Endothelial cell of umbilical vein (primary cell): ENCODE data around the gene CSNK1G2. TPM values are rescaled to one million over a fixed set of nuclear protein-coding genes. Genes with fewer than 3 reads are reported as not detected.

Experiments used
- BruUV-seq: library from RNA; stranded (reverse); fragments of 400-500 nt; replicated peaks from 2 replicates; lab custom pipeline; 2021; lab: Mats Ljungman, UMichigan
- CTCF ChIA-PET: fragments of 300-600, 350-600 bp; sonication (Branson Sonifier 250); formaldehyde crosslinking; loops from one replicate; lab custom pipeline; 2021; ENCODE audit warnings: antibody characterized with exemption, inconsistent platforms; lab: Charles Lee
- POLR2A ChIA-PET: fragments of 300-600, 350-600 bp; sonication (Branson Sonifier 250); formaldehyde crosslinking; loops from one replicate; lab custom pipeline; 2021; ENCODE audit warnings: antibody characterized with exemption, inconsistent platforms; lab: Charles Lee
- DNase-seq: peaks from one replicate; pipeline ENCODE4 v3.0.0-alpha.2; 2011; ENCODE audit warnings: low read depth, low spot score
- FAIRE-seq: peaks from 2 replicates; lab custom pipeline; 2011; peaks lifted over from hg19 to GRCh38; lab: Jason Lieb, UNC
- H2AFZ ChIP-seq: 2 replicates; pipeline ENCODE4 v1.6.0; 2012; ENCODE audit warnings: low read depth, low read length, control low read depth, inconsistent platforms
- H3K27ac ChIP-seq: 2 replicates; pipeline ENCODE4 v1.5.1; 2011; ENCODE audit warnings: low read depth, mild to moderate bottlenecking, control low read depth, low read length, moderate library complexity; ENCODE audit not compliant: insufficient read depth
- H3K27me3 ChIP-seq, 2 experiments: 2 replicates each; pipeline versions ENCODE4 v1.6.0 to v1.6.1; 2011; ENCODE audit warnings: low read length in 2 of 2, mixed read lengths in 1 of 2; ENCODE audit not compliant: control insufficient read depth in 2 of 2, insufficient read depth in 2 of 2
- H3K36me3 ChIP-seq, 2 experiments: 2 replicates in 1 of 2; 3 replicates in 1 of 2; pipeline ENCODE4 v1.5.1; 2011; ENCODE audit warnings: low read length in 2 of 2, mild to moderate bottlenecking in 1 of 2, moderate library complexity in 1 of 2; ENCODE audit not compliant: control insufficient read depth in 2 of 2, insufficient read depth in 2 of 2; ENCODE audit errors: extremely low read depth in 1 of 2
- H3K4me1 ChIP-seq: 3 replicates; pipeline ENCODE4 v1.5.1; 2011; ENCODE audit warnings: mild to moderate bottlenecking, low read length; ENCODE audit not compliant: control insufficient read depth, insufficient read depth; ENCODE audit errors: extremely low read depth
- H3K4me2 ChIP-seq: 2 replicates; pipeline ENCODE4 v1.6.1; 2011; ENCODE audit warnings: low read length, control low read depth, mixed read lengths; ENCODE audit not compliant: insufficient read depth
- H3K4me3 ChIP-seq, 3 experiments: fragments of 200-600 bp in 1 of 3; sonication (generic), shearing (Covaris generic) in 1 of 3; replicated peaks in 1 of 3; 2 replicates each; pipeline ENCODE4 v1.5.1; 2011 to 2016; ENCODE audit warnings: control low read depth in 3 of 3, low read length in 3 of 3, mild to moderate bottlenecking in 2 of 3, inconsistent platforms in 1 of 3, low read depth in 1 of 3, moderate library complexity in 1 of 3; ENCODE audit not compliant: insufficient read depth in 1 of 3
- H3K79me2 ChIP-seq: 2 replicates; pipeline ENCODE4 v1.6.0; 2012; ENCODE audit warnings: low read length, inconsistent platforms; ENCODE audit not compliant: control insufficient read depth, insufficient read depth
- H3K9ac ChIP-seq: replicated peaks from 2 replicates; pipeline ENCODE3; 2011; ENCODE audit warnings: low read length, control low read depth; ENCODE audit not compliant: insufficient read depth; ENCODE audit errors: extremely low read depth
- H3K9me1 ChIP-seq: replicated peaks from 3 replicates; pipeline ENCODE4 v1.6.0; 2011; ENCODE audit warnings: mild to moderate bottlenecking, low read length; ENCODE audit not compliant: control insufficient read depth, insufficient read depth; ENCODE audit errors: extremely low read depth
- H3K9me3 ChIP-seq: replicated peaks from 2 replicates; pipeline ENCODE4 v1.5.1; 2012; ENCODE audit warnings: low read length, inconsistent platforms; ENCODE audit not compliant: control insufficient read depth, insufficient read depth
- H4K20me1 ChIP-seq: replicated peaks from 2 replicates; pipeline ENCODE3; 2011; ENCODE audit warnings: mild to moderate bottlenecking, low read length; ENCODE audit not compliant: control insufficient read depth, insufficient read depth; ENCODE audit errors: extremely low read depth
- CTCF ChIP-seq, 2 donors: IDR thresholded peaks; 1 replicate in 1 of 2; 2 replicates in 1 of 2; pipeline ENCODE4 v1.5.1; 2011; ENCODE audit warnings: low read length in 2 of 2, mild to moderate bottlenecking in 2 of 2, moderate library complexity in 2 of 2, control low read depth in 1 of 2, inconsistent platforms in 1 of 2, low read depth in 1 of 2; ENCODE audit not compliant: insufficient read depth in 1 of 2; ENCODE audit errors: extremely low read depth in 1 of 2
- EZH2 ChIP-seq: IDR thresholded peaks from 2 replicates; pipeline ENCODE4 v1.6.1; 2012; ENCODE audit warnings: borderline replicate concordance, low read depth, mild to moderate bottlenecking, moderate library complexity, low read length, inconsistent platforms; ENCODE audit not compliant: severe bottlenecking
- FOS ChIP-seq: IDR thresholded peaks from 2 replicates; pipeline ENCODE4 v1.6.1; 2011; ENCODE audit warnings: mild to moderate bottlenecking, low read length, moderate library complexity, borderline replicate concordance; ENCODE audit not compliant: insufficient read depth
- GATA2 ChIP-seq: IDR thresholded peaks from 2 replicates; pipeline ENCODE4 v1.7.0; 2011; ENCODE audit warnings: low read depth, mild to moderate bottlenecking, moderate library complexity, mixed read lengths, low read length; ENCODE audit not compliant: insufficient read length, insufficient read depth
- JUN ChIP-seq: IDR thresholded peaks from 2 replicates; pipeline ENCODE4 v1.6.1; 2011; ENCODE audit warnings: borderline replicate concordance, low read depth; ENCODE audit not compliant: insufficient read length, insufficient read depth
- MAX ChIP-seq: IDR thresholded peaks from 2 replicates; pipeline ENCODE4 v1.6.1; 2011; ENCODE audit not compliant: insufficient read depth, insufficient read length
- MYC ChIP-seq: IDR thresholded peaks from one replicate; pipeline ENCODE4 v1.6.1; 2011; ENCODE audit warnings: mild to moderate bottlenecking, low read depth, low read length
- POLR2A ChIP-seq: IDR thresholded peaks from 2 replicates; pipeline ENCODE4 v1.6.1; 2012; ENCODE audit warnings: low read depth, mild to moderate bottlenecking, control low read depth, low read length
- POLR2AphosphoS5 ChIP-seq: IDR thresholded peaks from 2 replicates; pipeline ENCODE4 v1.6.1; 2012; ENCODE audit warnings: low read depth, mild to moderate bottlenecking, control low read depth, low read length, moderate library complexity; ENCODE audit not compliant: insufficient read depth
- dilution Hi-C: fragments of 300-500 bp; cut with MboI; formaldehyde crosslinking; loops from one replicate; pipeline ENCODE4 v1.15.0; 2019; ENCODE audit warnings: low sequenced_read_pairs; ENCODE audit not compliant: extremely low pct_ligation_motif_present
- intact Hi-C: fragments of 100-400 bp; cut with micrococcal nuclease; formaldehyde crosslinking; loops from one replicate; pipeline ENCODE4 v1.10.0; 2022
- polyA plus RNA-seq, 4 experiments: library from polyadenylated mRNA; depleted of rRNA in 3 of 4; stranded (reverse) in 3 of 4; unstranded in 1 of 4; fragments of >200 nt; gene quantifications; 2 replicates each; pipeline versions ENCODE4 v1.2.1 to v1.2.3, GENCODE V29; 2011 to 2012; ENCODE audit warnings: missing spikeins in 1 of 4
- total RNA-seq: library from RNA; stranded (reverse); gene quantifications from 2 replicates; pipeline ENCODE4 v1.2.3, GENCODE V29; 2021

Gene CSNK1G2
- total and polyA plus RNA-seq, 2 donors (not counting 3 experiments of a cell fraction or from before 2014, with no cell fraction given), result 96.6 to 110 TPM

- Histone ChIP-seq H3K9ac (no peak overlapping the region), H3K36me3 (peaks cover 0 to 24% of the 10 kb centered on the region in 2 experiments), H3K4me1 (no peaks in the 10 kb centered on the region), H3K4me2 (no peak overlapping the region), H3K9me1 (no peaks in the 10 kb centered on the region), H3K4me3 (no peak overlapping the region), H3K27ac (no peak overlapping the region), H3K27me3 (no peaks in the 10 kb centered on the region), H3K9me3 (no peaks in the 10 kb centered on the region), H2AFZ (no peak overlapping the region), H4K20me1 (no peaks in the 10 kb centered on the region), H3K79me2 (peaks cover 24% of the 10 kb centered on the region)
- no TSS peak for BruUV-seq
- FAIRE-seq (no peak), DNase-seq (no peak)
- TF ChIP-seq POLR2A, result no peak
- TF ChIP-seq JUN, result no peak
- no peak for TF ChIP-seq MYC
- TF ChIP-seq MAX, result no peak
- no peak for TF ChIP-seq FOS
- no peak for TF ChIP-seq GATA2
- TF ChIP-seq POLR2AphosphoS5, result no peak
- TF ChIP-seq CTCF (IDR thresholded peaks at IDR 0.05; ENCODE audit: extremely low read depth in 1 of 2, insufficient read depth in 1 of 2, low read depth in 1 of 2, low read length in 2 of 2), result no peak
- no peak for TF ChIP-seq EZH2
- POLR2A ChIA-PET, result no interaction called here
- dilution Hi-C loops, result no loop called here
- CTCF ChIA-PET, result no interaction called here
- intact Hi-C loops, result no loop called here
Measured at GRCh38 chr19:1974381-1975161, 33.6 kb downstream of the CSNK1G2 start.
